Cardiac muscle cell (in vitro differentiated cells and primary cell): Measurements from ENCODE around the gene DTNA. TPM values are rescaled to one million over a fixed set of nuclear protein-coding genes. Genes with fewer than 3 reads are reported as not detected.

Experiments used
- DNase-seq, 2 donors: peaks; one replicate each; pipeline versions ENCODE4 v3.0.0 to v3.0.0-alpha.2; 2010 to 2017; ENCODE audit warnings: low read depth in 1 of 2, low spot score in 1 of 2
- H3K27ac ChIP-seq: fragments of 200-600 bp; sonication (generic); 2 replicates; pipeline ENCODE4 v1.5.1; 2016
- H3K27me3 ChIP-seq: fragments of 200-600 bp; sonication (generic); 2 replicates; pipeline ENCODE4 v1.6.0; 2016; ENCODE audit warnings: control low read depth
- H3K36me3 ChIP-seq: fragments of 200-600 bp; sonication (generic); 2 replicates; pipeline ENCODE4 v1.5.1; 2016; ENCODE audit warnings: control low read depth
- H3K4me1 ChIP-seq: fragments of 200-600 bp; sonication (generic); 2 replicates; pipeline ENCODE4 v1.8.1; 2017; ENCODE audit warnings: low read depth, mild to moderate bottlenecking, mixed run types
- H3K4me3 ChIP-seq: fragments of 200-600 bp; sonication (generic); 2 replicates; pipeline ENCODE4 v1.5.1; 2016; ENCODE audit warnings: mild to moderate bottlenecking
- H3K9me3 ChIP-seq: fragments of 200-600 bp; sonication (generic); 2 replicates; pipeline ENCODE4 v1.5.1; 2017; ENCODE audit warnings: low read depth, mild to moderate bottlenecking, control low read depth
- CTCF ChIP-seq: IDR thresholded peaks from 2 replicates; pipeline ENCODE4 v1.5.1; 2012; ENCODE audit warnings: low read depth, mild to moderate bottlenecking, low read length
- polyA plus RNA-seq: library from polyadenylated mRNA; unstranded; fragments of >200 nt; fragmentation: Nextera tagmentation; extraction: Ambion mirVana; gene quantifications from 2 replicates; pipeline ENCODE4 v1.2.1, GENCODE V29; 2016
- total RNA-seq: library from RNA; depleted of rRNA; stranded (reverse); fragments of >200 nt; gene quantifications from 2 replicates; pipeline ENCODE4 v1.2.3, GENCODE V29; 2016

Gene DTNA
- total and polyA plus RNA-seq, 2 experiments from 2014 or later = 19.6 to 34.6 TPM

- DNase-seq = no peak
Measured at GRCh38 chr18:34933909-34934661, 224.0 kb downstream of the DTNA start.

GRCh38 chr18:34936772-34937171 is 226.7 kb downstream of the DTNA start:
- no peaks in the 10 kb centered on the region for H3K36me3 ChIP-seq
- TF ChIP-seq CTCF = no peak
- no peaks in the 10 kb centered on the region for H3K4me1 ChIP-seq
- no peak overlapping the region for H3K27ac ChIP-seq
- no peak overlapping the region for H3K4me3 ChIP-seq
- H3K9me3 ChIP-seq = no peaks in the 10 kb centered on the region
- DNase-seq = peak in 1 of 2 donors; percentile 16
- no peaks in the 10 kb centered on the region for H3K27me3 ChIP-seq

More at GRCh38 chr18:34933909-34934661, 224.0 kb downstream of the DTNA start:
- Histone ChIP-seq H3K9me3 (no peaks in the 10 kb centered on the region), H3K4me3 (no peak overlapping the region), H3K27ac (no peak overlapping the region), H3K4me1 (no peaks in the 10 kb centered on the region), H3K36me3 (no peaks in the 10 kb centered on the region), H3K27me3 (no peaks in the 10 kb centered on the region)
- no peak for TF ChIP-seq CTCF

- H3K27me3 ChIP-seq = no peaks in the 10 kb centered on the region
- no peaks in the 10 kb centered on the region for H3K4me1 ChIP-seq
- no peak for TF ChIP-seq CTCF
- no peak overlapping the region for H3K4me3 ChIP-seq
- no peaks in the 10 kb centered on the region for H3K9me3 ChIP-seq
- no peaks in the 10 kb centered on the region for H3K36me3 ChIP-seq
- no peak overlapping the region for H3K27ac ChIP-seq
- DNase-seq = no peak
Measured at GRCh38 chr18:34938090-34938489, 228.0 kb downstream of the DTNA start.
